Measurements from ENCODE around the gene BMF. TPM values are rescaled to one million over a fixed set of nuclear protein-coding genes. Genes with fewer than 3 reads are reported as not detected.
A peak's percentile ranks its signal among the peaks of the same experiment; 100 is the strongest.

Gene BMF
- total RNA-seq, 1 donor from 2014 or later, result 43.4 TPM

- Histone ChIP-seq H3K27me3 (ENCODE audit: control insufficient read depth, insufficient read depth, low read length) (no peaks in the 10 kb centered on the region), H3K4me3 (ENCODE audit: low read depth, low read length) (no peak overlapping the region), H3K36me3 (ENCODE audit: control insufficient read depth, insufficient read depth, low read length) (no peaks in the 10 kb centered on the region)
- no peak for DNase-seq (ENCODE audit: low read depth)
- TF ChIP-seq CTCF (IDR thresholded peaks at IDR 0.05; ENCODE audit: insufficient read depth, low read length, poor library complexity, severe bottlenecking), result no peak
These were observed 64.6 kb downstream of the BMF start for GRCh38 chr15:40043927-40044716.

- no peak for TF ChIP-seq CTCF (IDR thresholded peaks at IDR 0.05; ENCODE audit: insufficient read depth, low read length, poor library complexity, severe bottlenecking)
- no peaks in the 10 kb centered on the region for H3K36me3 ChIP-seq (ENCODE audit: control insufficient read depth, insufficient read depth, low read length)
- H3K27me3 ChIP-seq (ENCODE audit: control insufficient read depth, insufficient read depth, low read length), result no peaks in the 10 kb centered on the region
- no peak for DNase-seq (ENCODE audit: low read depth)
- no peak overlapping the region for H3K4me3 ChIP-seq (ENCODE audit: low read depth, low read length)
These were observed 65.8 kb downstream of the BMF start for GRCh38 chr15:40042791-40043320.

GRCh38 chr15:40040770-40041169, 67.9 kb downstream of the BMF start:
- DNase-seq (ENCODE audit: low read depth), result no peak
- Histone ChIP-seq H3K4me3 (ENCODE audit: low read depth, low read length) (no peak overlapping the region), H3K27me3 (ENCODE audit: control insufficient read depth, insufficient read depth, low read length) (no peaks in the 10 kb centered on the region), H3K36me3 (ENCODE audit: control insufficient read depth, insufficient read depth, low read length) (no peaks in the 10 kb centered on the region)
- no peak for TF ChIP-seq CTCF (IDR thresholded peaks at IDR 0.05; ENCODE audit: insufficient read depth, low read length, poor library complexity, severe bottlenecking)

GRCh38 chr15:40040293-40040635, 68.4 kb downstream of the BMF start:
- DNase-seq (ENCODE audit: low read depth), result no peak
- no peak for TF ChIP-seq CTCF (IDR thresholded peaks at IDR 0.05; ENCODE audit: insufficient read depth, low read length, poor library complexity, severe bottlenecking)
- Histone ChIP-seq H3K36me3 (ENCODE audit: control insufficient read depth, insufficient read depth, low read length) (no peaks in the 10 kb centered on the region), H3K4me3 (ENCODE audit: low read depth, low read length) (no peak overlapping the region), H3K27me3 (ENCODE audit: control insufficient read depth, insufficient read depth, low read length) (no peaks in the 10 kb centered on the region)

GRCh38 chr15:40038638-40039543, 69.8 kb downstream of the BMF start, which contains the start of gene SRP14:
SRP14 (minus strand) TSS chr15:40039181; CDS start chr15:40039116, 65 bp downstream.
- no peaks in the 10 kb centered on the region for H3K36me3 ChIP-seq (ENCODE audit: control insufficient read depth, insufficient read depth, low read length)
- TF ChIP-seq CTCF (IDR thresholded peaks at IDR 0.05; ENCODE audit: insufficient read depth, low read length, poor library complexity, severe bottlenecking), result no peak
- no peaks in the 10 kb centered on the region for H3K27me3 ChIP-seq (ENCODE audit: control insufficient read depth, insufficient read depth, low read length)
- H3K4me3 ChIP-seq (ENCODE audit: low read depth, low read length), result peak within 1 kb of the TSS; percentile 83
- peak; percentile 67 for DNase-seq (ENCODE audit: low read depth)
